Stomach (tissue), 4 donors: Measurements from ENCODE around the gene PRELID3B.

Experiments used
- CTCF ChIP-seq, 7 experiments: fragments of 450-650 bp in 4 of 7; fragments of 200-600 bp in 3 of 7; sonication (generic) in 3 of 7; IDR thresholded peaks; one replicate each; pipeline ENCODE4 v1.5.1; 2016 to 2019; ENCODE audit warnings: antibody characterized with exemption in 7 of 7, control low read depth in 2 of 7, mild to moderate bottlenecking in 1 of 7
- POLR2A ChIP-seq, 4 donors: fragments of 450-650 bp; IDR thresholded peaks; one replicate each; pipeline ENCODE4 v1.6.1; 2016; ENCODE audit warnings: antibody characterized with exemption in 4 of 4, control low read depth in 2 of 4, mild to moderate bottlenecking in 1 of 4, moderate library complexity in 1 of 4

- TF ChIP-seq POLR2A (IDR thresholded peaks at IDR 0.05) (no peak), CTCF (IDR thresholded peaks at IDR 0.05) (no peak)
Observed at GRCh38 chr20:58991715-58992114, 50.9 kb downstream of the PRELID3B start.
